ENCODE measurements around the gene GFY.

DNA sequence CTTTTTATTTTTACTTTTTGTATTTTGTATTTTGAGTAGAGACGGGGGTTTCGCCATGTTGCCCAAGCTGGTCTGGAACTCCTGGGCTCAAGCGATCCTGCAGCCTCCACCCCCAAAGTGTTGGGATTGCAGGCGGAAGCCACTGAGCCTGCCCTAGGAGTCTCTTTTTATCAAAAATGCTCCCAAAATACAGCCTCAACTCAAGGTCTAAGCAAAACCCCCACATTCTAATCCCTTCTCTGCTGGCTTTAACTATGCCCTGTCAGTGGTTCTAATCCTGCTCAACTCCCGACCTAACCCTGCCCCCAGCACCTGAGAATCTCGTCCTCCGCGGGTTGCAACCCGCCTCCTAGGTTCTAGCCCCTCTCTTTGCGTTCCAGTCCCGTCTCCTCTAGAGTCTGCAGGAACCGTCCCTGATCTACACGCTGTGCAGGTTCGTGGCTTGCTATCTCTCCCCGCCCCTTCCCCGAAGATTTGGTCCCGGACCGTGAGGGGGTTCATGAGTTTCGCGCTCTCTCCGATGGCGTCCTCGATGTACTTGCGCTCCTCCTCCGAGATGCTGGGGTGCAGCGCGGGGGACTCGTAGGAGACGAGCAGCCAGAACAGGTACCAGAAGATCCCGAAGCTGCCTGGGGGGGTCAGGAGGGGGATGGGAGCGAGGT, 8.2 kb downstream of the GFY start:
- TF ChIP-seq, protein P1, sequence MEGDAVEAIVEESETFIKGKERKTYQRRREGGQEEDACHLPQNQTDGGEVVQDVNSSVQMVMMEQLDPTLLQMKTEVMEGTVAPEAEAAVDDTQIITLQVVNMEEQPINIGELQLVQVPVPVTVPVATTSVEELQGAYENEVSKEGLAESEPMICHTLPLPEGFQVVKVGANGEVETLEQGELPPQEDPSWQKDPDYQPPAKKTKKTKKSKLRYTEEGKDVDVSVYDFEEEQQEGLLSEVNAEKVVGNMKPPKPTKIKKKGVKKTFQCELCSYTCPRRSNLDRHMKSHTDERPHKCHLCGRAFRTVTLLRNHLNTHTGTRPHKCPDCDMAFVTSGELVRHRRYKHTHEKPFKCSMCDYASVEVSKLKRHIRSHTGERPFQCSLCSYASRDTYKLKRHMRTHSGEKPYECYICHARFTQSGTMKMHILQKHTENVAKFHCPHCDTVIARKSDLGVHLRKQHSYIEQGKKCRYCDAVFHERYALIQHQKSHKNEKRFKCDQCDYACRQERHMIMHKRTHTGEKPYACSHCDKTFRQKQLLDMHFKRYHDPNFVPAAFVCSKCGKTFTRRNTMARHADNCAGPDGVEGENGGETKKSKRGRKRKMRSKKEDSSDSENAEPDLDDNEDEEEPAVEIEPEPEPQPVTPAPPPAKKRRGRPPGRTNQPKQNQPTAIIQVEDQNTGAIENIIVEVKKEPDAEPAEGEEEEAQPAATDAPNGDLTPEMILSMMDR (IDR thresholded peaks at IDR 0.05), result no peak
- no peak for TF ChIP-seq EZH2 (IDR thresholded peaks at IDR 0.05; ENCODE audit: borderline replicate concordance, insufficient read depth, low read depth, low read length, poor library complexity, severe bottlenecking)

Measured in B cell (primary cell).